ENCODE measurements around the gene DDIT3.

The DDIT3 gene

DNA sequence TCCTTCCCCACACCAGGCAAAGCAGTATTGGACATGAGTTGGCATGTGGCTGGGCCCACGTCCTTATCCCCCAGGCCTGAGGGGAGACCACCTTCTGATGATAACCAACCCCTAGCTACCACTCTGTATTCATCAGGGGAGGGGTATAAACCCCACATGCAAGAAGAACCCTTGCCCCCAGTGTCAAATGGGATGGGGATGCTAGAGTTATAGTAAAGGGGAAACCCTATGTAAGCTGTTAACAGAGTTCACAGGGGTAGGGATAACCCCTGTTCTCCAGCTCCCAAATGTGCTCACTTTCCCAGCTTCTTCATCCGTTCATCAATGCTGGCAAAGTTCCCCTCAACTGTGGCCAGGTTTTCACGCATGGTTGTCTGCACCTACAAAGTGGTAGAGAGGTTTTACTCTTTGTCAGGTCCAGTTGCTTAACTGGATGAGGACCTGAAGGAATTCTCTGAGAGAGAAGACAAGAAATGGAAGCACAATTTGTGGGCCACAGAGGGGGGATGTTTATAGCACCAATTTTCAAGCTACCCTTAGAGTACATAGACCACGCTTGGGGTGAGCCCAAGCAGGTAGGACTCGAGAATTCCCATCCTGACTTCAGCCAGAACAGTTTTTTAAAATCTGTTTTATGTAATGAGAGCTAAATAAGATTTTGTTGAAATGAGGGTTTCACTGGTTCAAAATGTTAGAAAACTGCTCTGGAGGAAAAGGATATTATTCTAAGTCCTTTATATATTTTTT is 10.3 kb upstream of the DDIT3 start:
- H3K4me3 ChIP-seq (ENCODE audit: low read length) = no peak overlapping the region
- peaks cover 95% of the 10 kb centered on the region for H3K36me3 ChIP-seq (ENCODE audit: control insufficient read depth, insufficient read depth, low read length, severe bottlenecking)
- peaks cover 13% of the 10 kb centered on the region for H3K4me1 ChIP-seq (ENCODE audit: control insufficient read depth, insufficient read depth, low read length)
- no peaks in the 10 kb centered on the region for H3K9me3 ChIP-seq (ENCODE audit: control insufficient read depth, low read length)
- no peaks in the 10 kb centered on the region for H3K27me3 ChIP-seq (replicated peaks; ENCODE audit: control insufficient read depth, insufficient read depth, low read length)
- DNase-seq (ENCODE audit: low read depth) = no peak
- no peak overlapping the region for H3K9ac ChIP-seq (ENCODE audit: low read length)

DNA sequence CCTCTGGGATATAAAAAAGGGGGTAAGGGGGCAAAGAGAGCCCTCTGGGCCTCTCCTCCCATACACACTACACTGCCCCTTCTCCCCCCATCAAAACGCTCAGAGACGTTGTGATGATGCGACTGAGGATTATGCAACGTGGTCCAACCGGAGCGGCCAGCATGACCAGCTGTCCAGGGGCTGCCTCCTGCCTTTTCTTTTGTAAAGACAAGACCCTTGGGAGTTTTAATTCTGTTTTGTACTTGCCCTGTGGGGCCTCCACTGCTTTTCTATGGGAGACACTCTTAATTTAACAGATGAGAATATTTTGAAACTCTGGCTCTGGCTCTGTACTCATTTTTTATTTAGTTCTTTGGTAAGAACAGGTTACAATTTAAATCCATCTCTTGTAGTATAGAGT is 9.5 kb upstream of the DDIT3 start:
- H3K4me1 ChIP-seq (ENCODE audit: control insufficient read depth, insufficient read depth, low read length) = peaks cover 17% of the 10 kb centered on the region
- no peak for DNase-seq (ENCODE audit: low read depth)
- no peaks in the 10 kb centered on the region for H3K27me3 ChIP-seq (replicated peaks; ENCODE audit: control insufficient read depth, insufficient read depth, low read length)
- no peaks in the 10 kb centered on the region for H3K9me3 ChIP-seq (ENCODE audit: control insufficient read depth, low read length)
- no peak overlapping the region for H3K9ac ChIP-seq (ENCODE audit: low read length)
- peaks cover 95% of the 10 kb centered on the region for H3K36me3 ChIP-seq (ENCODE audit: control insufficient read depth, insufficient read depth, low read length, severe bottlenecking)
- no peak overlapping the region for H3K4me3 ChIP-seq (ENCODE audit: low read length)

DNA sequence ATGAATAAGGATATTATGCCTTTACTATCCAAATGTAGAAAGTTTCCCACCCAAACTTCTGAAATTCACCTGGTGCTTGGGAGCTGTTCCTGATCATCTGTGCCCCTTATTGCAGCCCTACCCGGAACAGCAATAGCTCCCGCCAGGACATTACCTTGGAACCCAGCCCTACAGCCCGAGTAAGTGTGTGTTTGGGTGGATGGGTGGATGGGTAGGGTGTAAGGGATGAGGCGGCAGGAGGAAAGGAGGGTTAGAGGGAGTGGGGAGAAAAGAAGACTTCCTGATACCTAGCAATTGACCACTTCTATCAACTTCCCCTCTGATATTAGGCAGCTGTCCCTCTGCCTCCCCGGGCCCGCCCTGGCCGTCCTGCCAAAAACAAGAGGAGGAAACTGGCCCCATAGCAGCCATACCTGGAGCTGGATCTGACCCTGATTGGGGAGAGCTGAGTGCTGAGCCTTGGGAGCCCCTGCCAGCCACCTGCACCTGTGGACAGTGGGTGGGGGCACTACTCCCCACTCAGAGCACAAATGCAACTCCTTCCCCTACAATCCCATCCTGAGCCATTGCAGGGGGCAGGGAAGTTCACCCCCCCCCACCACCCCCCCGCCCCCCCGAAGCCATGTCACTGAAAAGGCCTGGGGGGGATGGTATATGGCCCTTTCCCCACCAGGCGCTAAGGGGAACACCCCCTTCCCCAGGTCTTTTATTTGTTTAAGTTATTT is 8.7 kb upstream of the DDIT3 start:
- Histone ChIP-seq H3K4me3 (ENCODE audit: low read length) (no peak overlapping the region), H3K9me3 (ENCODE audit: control insufficient read depth, low read length) (no peaks in the 10 kb centered on the region), H3K4me1 (ENCODE audit: control insufficient read depth, insufficient read depth, low read length) (peaks cover 25% of the 10 kb centered on the region), H3K9ac (ENCODE audit: low read length) (no peak overlapping the region), H3K27me3 (replicated peaks; ENCODE audit: control insufficient read depth, insufficient read depth, low read length) (no peaks in the 10 kb centered on the region), H3K36me3 (ENCODE audit: control insufficient read depth, insufficient read depth, low read length, severe bottlenecking) (peaks cover 94% of the 10 kb centered on the region)
- no peak for DNase-seq (ENCODE audit: low read depth)

DNA sequence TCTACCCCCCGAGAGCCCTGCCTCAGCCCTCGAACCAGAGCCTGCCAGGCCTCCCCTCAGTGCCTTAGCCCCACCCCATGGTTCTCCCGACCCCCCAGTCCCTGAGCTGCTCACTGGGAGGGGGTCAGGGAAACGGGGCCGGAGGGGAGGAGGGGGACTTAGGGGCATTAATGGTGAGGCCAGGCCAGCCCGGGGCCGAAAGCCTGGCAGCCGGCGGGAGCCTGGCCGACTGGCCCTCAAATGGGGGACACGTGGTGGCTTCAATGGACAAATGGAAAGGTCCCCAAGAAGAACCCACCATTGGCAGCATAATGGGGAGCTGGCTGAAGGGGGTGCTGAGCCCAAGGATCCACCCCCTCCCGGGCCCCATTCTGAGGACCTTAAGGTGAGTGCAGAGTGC is 7.9 kb upstream of the DDIT3 start:
- Histone ChIP-seq H3K9ac (ENCODE audit: low read length) (no peak overlapping the region), H3K27me3 (replicated peaks; ENCODE audit: control insufficient read depth, insufficient read depth, low read length) (no peaks in the 10 kb centered on the region), H3K4me3 (ENCODE audit: low read length) (no peak overlapping the region), H3K4me1 (ENCODE audit: control insufficient read depth, insufficient read depth, low read length) (peaks cover 32% of the 10 kb centered on the region), H3K9me3 (ENCODE audit: control insufficient read depth, low read length) (no peaks in the 10 kb centered on the region), H3K36me3 (ENCODE audit: control insufficient read depth, insufficient read depth, low read length, severe bottlenecking) (peaks cover 88% of the 10 kb centered on the region)
- DNase-seq (ENCODE audit: low read depth) = no peak

DNA sequence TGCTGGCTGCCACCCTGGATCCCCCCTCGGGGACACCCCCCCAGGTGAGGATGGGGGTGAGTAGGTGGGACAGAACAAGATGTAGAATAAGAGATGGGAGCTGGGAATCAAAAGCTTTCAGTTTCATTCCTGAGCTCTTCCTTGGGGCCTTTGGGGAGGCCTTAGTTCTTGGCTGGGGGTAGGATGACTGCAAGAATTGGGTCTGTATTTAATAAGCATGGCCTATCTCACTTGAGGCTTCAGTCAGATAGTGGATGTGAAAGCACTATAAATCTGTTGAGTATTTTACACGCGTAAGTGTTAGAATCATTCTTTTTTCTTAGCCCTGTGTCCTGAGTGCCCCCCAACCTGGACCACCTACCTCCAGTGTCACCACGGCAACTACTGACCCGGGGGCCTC is 6.9 kb upstream of the DDIT3 start:
- no peaks in the 10 kb centered on the region for H3K27me3 ChIP-seq (replicated peaks; ENCODE audit: control insufficient read depth, insufficient read depth, low read length)
- no peaks in the 10 kb centered on the region for H3K9me3 ChIP-seq (ENCODE audit: control insufficient read depth, low read length)
- peaks cover 78% of the 10 kb centered on the region for H3K36me3 ChIP-seq (ENCODE audit: control insufficient read depth, insufficient read depth, low read length, severe bottlenecking)
- no peak for DNase-seq (ENCODE audit: low read depth)
- no peak overlapping the region for H3K4me3 ChIP-seq (ENCODE audit: low read length)
- H3K9ac ChIP-seq (ENCODE audit: low read length) = peak overlapping the region; percentile 30
- H3K4me1 ChIP-seq (ENCODE audit: control insufficient read depth, insufficient read depth, low read length) = peaks cover 34% of the 10 kb centered on the region

DNA sequence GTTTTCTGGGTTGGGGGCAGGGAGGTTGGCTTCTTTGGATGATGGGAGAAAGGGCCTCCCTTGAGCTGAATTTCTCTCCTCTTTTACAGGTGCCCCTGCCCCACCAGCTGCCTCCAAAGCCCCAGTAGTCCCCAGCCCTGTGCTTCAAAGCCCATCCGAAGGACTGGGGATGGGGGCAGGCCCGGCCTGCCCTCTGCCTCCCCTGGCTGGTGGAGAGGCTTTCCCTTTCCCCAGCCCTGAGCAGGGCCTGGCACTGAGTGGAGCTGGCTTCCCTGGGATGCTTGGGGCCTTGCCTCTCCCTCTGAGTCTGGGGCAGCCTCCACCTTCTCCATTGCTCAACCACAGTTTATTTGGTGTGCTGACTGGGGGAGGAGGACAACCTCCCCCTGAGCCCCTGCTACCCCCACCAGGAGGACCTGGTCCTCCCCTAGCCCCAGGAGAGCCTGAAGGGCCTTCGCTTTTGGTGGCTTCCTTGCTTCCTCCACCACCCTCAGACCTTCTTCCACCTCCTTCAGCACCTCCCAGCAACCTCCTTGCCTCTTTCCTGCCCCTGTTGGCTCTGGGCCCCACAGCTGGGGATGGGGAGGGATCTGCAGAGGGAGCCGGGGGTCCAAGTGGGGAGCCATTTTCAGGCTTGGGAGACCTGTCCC is 6.3 kb upstream of the DDIT3 start:
- no peaks in the 10 kb centered on the region for H3K27me3 ChIP-seq (replicated peaks; ENCODE audit: control insufficient read depth, insufficient read depth, low read length)
- H3K9ac ChIP-seq (ENCODE audit: low read length) = peak overlapping the region; percentile 44
- H3K4me3 ChIP-seq (ENCODE audit: low read length) = no peak overlapping the region
- DNase-seq (ENCODE audit: low read depth) = no peak
- peaks cover 39% of the 10 kb centered on the region for H3K4me1 ChIP-seq (ENCODE audit: control insufficient read depth, insufficient read depth, low read length)
- peaks cover 72% of the 10 kb centered on the region for H3K36me3 ChIP-seq (ENCODE audit: control insufficient read depth, insufficient read depth, low read length, severe bottlenecking)
- no peaks in the 10 kb centered on the region for H3K9me3 ChIP-seq (ENCODE audit: control insufficient read depth, low read length)

DNA sequence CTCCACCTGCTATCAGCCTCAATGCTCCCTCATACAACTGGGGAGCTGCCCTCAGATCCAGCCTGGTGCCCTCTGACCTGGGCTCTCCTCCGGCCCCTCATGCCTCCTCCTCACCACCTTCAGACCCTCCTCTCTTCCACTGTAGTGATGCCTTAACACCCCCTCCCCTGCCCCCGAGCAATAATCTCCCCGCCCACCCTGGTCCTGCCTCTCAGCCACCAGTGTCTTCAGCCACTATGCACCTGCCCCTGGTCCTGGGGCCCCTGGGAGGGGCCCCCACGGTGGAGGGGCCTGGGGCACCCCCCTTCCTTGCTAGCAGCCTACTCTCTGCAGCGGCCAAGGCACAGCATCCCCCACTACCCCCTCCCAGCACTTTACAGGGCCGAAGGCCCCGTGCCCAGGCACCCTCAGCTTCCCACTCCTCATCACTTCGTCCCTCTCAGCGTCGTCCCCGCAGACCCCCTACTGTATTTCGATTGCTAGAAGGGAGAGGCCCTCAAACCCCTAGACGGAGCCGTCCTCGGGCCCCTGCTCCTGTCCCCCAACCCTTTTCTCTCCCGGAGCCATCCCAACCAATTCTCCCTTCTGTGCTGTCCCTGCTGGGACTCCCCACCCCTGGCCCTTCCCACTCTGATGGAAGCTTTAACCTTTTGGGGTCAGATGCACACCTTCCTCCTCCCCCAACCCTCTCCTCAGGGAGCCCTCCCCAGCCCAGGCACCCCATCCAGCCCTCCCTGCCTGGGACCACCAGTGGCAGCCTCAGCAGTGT is 5.5 kb upstream of the DDIT3 start:
- H3K4me1 ChIP-seq (ENCODE audit: control insufficient read depth, insufficient read depth, low read length) = peaks cover 48% of the 10 kb centered on the region
- no peak for DNase-seq (ENCODE audit: low read depth)
- no peak overlapping the region for H3K4me3 ChIP-seq (ENCODE audit: low read length)
- no peaks in the 10 kb centered on the region for H3K9me3 ChIP-seq (ENCODE audit: control insufficient read depth, low read length)
- peak overlapping the region; percentile 44 for H3K9ac ChIP-seq (ENCODE audit: low read length)
- H3K36me3 ChIP-seq (ENCODE audit: control insufficient read depth, insufficient read depth, low read length, severe bottlenecking) = peaks cover 64% of the 10 kb centered on the region
- no peaks in the 10 kb centered on the region for H3K27me3 ChIP-seq (replicated peaks; ENCODE audit: control insufficient read depth, insufficient read depth, low read length)

DNA sequence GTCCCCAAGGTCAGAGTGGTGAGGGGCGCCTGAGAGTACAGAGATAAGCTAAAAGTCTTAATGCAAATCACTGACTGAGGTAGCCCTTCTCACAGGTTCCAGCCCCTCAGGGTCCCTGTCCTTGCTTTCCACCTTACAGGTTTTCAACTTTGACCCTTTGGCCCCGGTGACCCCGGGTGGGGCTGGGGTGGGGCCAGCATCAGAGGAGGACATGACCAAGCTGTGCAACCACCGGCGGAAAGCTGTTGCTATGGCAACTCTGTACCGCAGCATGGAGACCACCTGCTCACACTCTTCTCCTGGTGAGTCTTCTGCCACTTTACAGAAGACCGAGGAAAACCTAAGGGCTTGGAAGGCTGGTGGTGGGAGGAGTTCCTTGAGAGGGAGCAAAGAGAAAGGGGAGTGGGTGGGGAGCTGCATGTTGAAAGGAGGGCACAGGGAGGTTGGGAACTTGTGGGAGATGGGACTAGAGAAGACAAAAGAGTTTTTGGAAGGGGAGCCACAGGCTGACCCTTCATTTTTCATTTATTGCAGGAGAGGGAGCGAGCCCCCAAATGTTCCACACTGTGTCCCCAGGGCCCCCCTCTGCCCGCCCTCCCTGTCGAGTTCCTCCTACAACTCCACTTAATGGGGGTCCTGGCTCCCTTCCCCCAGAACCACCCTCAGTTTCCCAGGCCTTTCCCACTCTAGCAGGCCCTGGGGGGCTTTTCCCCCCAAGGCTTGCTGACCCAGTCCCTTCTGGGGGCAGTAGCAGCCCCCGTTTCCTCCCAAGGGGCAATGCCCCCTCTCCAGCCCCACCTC is 4.7 kb upstream of the DDIT3 start:
- no peaks in the 10 kb centered on the region for H3K27me3 ChIP-seq (replicated peaks; ENCODE audit: control insufficient read depth, insufficient read depth, low read length)
- H3K36me3 ChIP-seq (ENCODE audit: control insufficient read depth, insufficient read depth, low read length, severe bottlenecking) = peaks cover 56% of the 10 kb centered on the region
- H3K4me3 ChIP-seq (ENCODE audit: low read length) = peak overlapping the region; percentile 96
- H3K9me3 ChIP-seq (ENCODE audit: control insufficient read depth, low read length) = no peaks in the 10 kb centered on the region
- peaks cover 48% of the 10 kb centered on the region for H3K4me1 ChIP-seq (ENCODE audit: control insufficient read depth, insufficient read depth, low read length)
- peak overlapping the region; percentile 97 for H3K9ac ChIP-seq (ENCODE audit: low read length)
- no peak for DNase-seq (ENCODE audit: low read depth)

DNA sequence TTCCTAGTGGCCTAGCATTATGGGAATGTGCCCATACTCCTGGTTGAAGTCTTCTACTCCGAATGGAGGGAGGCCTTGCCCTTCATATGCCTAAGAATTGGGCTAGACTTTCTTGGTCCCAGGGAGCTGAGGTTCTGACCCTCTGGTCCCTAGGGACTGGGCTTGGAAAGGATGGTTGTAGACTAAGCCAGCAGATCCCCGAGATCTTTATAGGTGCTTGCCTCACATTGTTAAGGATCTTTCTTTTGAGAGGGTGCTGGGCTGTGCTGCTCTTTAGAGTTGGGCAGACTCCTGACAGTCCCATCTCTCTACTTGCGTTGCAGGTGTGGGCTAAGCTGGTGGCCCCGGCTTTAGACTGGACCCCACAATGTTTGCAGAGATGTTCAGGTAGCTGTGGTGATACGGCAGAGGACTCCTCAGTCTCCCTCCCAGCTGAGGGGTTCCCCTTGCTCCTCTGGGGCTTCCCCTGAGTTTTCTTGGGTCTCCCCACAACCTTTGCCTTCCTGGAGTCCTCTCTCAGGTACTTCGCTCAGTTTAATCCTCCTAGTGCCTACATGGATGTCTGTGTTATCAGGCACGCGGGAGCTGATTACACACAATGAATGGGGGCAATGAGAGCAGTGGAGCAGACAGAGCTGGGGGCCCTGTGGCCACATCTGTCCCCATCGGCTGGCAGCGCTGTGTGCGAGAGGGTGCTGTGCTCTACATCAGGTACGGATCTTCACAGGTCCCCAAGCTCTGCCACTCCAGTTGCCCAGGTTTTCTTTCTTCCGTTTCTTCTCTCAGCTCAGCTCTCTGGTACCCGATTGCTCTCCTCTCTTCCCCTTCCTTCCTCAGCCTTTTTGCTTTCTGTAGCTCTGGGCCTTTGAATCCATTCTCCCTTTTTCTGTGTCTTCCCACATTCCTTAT is 3.6 kb upstream of the DDIT3 start:
- peaks cover 48% of the 10 kb centered on the region for H3K4me1 ChIP-seq (ENCODE audit: control insufficient read depth, insufficient read depth, low read length)
- H3K9me3 ChIP-seq (ENCODE audit: control insufficient read depth, low read length) = no peaks in the 10 kb centered on the region
- DNase-seq (ENCODE audit: low read depth) = no peak
- H3K27me3 ChIP-seq (replicated peaks; ENCODE audit: control insufficient read depth, insufficient read depth, low read length) = no peaks in the 10 kb centered on the region
- H3K9ac ChIP-seq (ENCODE audit: low read length) = peak overlapping the region; percentile 97
- H3K4me3 ChIP-seq (ENCODE audit: low read length) = peak overlapping the region; percentile 96
- peaks cover 51% of the 10 kb centered on the region for H3K36me3 ChIP-seq (ENCODE audit: control insufficient read depth, insufficient read depth, low read length, severe bottlenecking)
